ENCODE results near the gene SCO2.
"Not testable (repeated sequence)": the region's sequence is repeated elsewhere in the genome, so short reads cannot be mapped to it uniquely, and the experiment has no call there.

SCO2 gene

GRCh38 chr22:50546326-50547262, 21.2 kb upstream of the SCO2 start:
- in situ Hi-C loops (cut with MboI; ENCODE audit: low sequenced_read_pairs), result no loop called here
- Histone ChIP-seq H3K36me3 (replicated peaks) (no peaks in the 10 kb centered on the region), H3K4me1 (peaks cover 6% of the 10 kb centered on the region; the same call in 1 of the 2 replicates)

GRCh38 chr22:50545522-50546325, 20.3 kb upstream of the SCO2 start, which contains the start of gene KLHDC7B:
TSS of gene KLHDC7B (plus strand) at chr22:50545899. CDS start at chr22:50546244, 345 bp downstream.
- in situ Hi-C loops (cut with MboI; ENCODE audit: low sequenced_read_pairs), result no loop called here
- Histone ChIP-seq H3K36me3 (replicated peaks) (no peaks in the 10 kb centered on the region), H3K27me3 (ENCODE audit: low read depth) (no peaks in the 10 kb centered on the region), H3K4me3 (no peak within 1 kb of the TSS), H3K9me3 (no peaks in the 10 kb centered on the region), H3K4me1 (peaks cover 6% of the 10 kb centered on the region; the same call in 1 of the 2 replicates)
- DNase-seq (ENCODE audit: low spot score in 2 of 2), result no peak

More at GRCh38 chr22:50546326-50547262, 21.2 kb upstream of the SCO2 start:
- DNase-seq (ENCODE audit: low spot score in 2 of 2), result no peak
- Histone ChIP-seq H3K9me3 (no peaks in the 10 kb centered on the region; the same call in 1 of the 2 replicates), H3K4me3 (no peak overlapping the region), H3K27me3 (ENCODE audit: low read depth) (no peaks in the 10 kb centered on the region)

GRCh38 chr22:50544746-50545253, 19.4 kb upstream of the SCO2 start:
- Histone ChIP-seq H3K4me3 (no peak overlapping the region), H3K36me3 (replicated peaks) (no peaks in the 10 kb centered on the region), H3K9me3 (no peaks in the 10 kb centered on the region), H3K4me1 (peaks cover 6% of the 10 kb centered on the region; the same call in 1 of the 2 replicates), H3K27me3 (ENCODE audit: low read depth) (no peaks in the 10 kb centered on the region)
- in situ Hi-C loops (cut with MboI; ENCODE audit: low sequenced_read_pairs), result no loop called here
- DNase-seq (ENCODE audit: low spot score in 2 of 2), result no peak

GRCh38 chr22:50544078-50544745, 18.8 kb upstream of the SCO2 start:
- Histone ChIP-seq H3K9me3 (no peaks in the 10 kb centered on the region), H3K4me1 (peaks cover 6% of the 10 kb centered on the region; the same call in 1 of the 2 replicates), H3K27me3 (ENCODE audit: low read depth) (no peaks in the 10 kb centered on the region), H3K4me3 (peak overlapping the region; percentile 22), H3K36me3 (replicated peaks) (no peaks in the 10 kb centered on the region)
- DNase-seq (ENCODE audit: low spot score in 2 of 2), result peak; percentile 76 to 91
- in situ Hi-C loops (cut with MboI; ENCODE audit: low sequenced_read_pairs), result no loop called here

GRCh38 chr22:50542416-50542927, 17.1 kb upstream of the SCO2 start:
- H3K4me1 ChIP-seq, result peaks cover 6% of the 10 kb centered on the region; the same call in 1 of the 2 replicates
- DNase-seq (ENCODE audit: low spot score in 2 of 2), result no peak
- in situ Hi-C loops (cut with MboI; ENCODE audit: low sequenced_read_pairs), result no loop called here
- H3K27me3 ChIP-seq (ENCODE audit: low read depth), result no peaks in the 10 kb centered on the region
- no peak overlapping the region for H3K4me3 ChIP-seq
- H3K9me3 ChIP-seq, result no peaks in the 10 kb centered on the region
- no peaks in the 10 kb centered on the region for H3K36me3 ChIP-seq (replicated peaks)

- DNase-seq (ENCODE audit: low spot score in 2 of 2); H3K36me3 ChIP-seq (replicated peaks); H3K4me3 ChIP-seq; H3K27me3 ChIP-seq (ENCODE audit: low read depth); H3K4me1 ChIP-seq; in situ Hi-C loops (cut with MboI; ENCODE audit: low sequenced_read_pairs); H3K9me3 ChIP-seq: not testable (repeated sequence)
Observed at GRCh38 chr22:50541667-50542026, 16.2 kb upstream of the SCO2 start.

- Histone ChIP-seq H3K4me1 (peaks cover 6% of the 10 kb centered on the region; the same call in 1 of the 2 replicates), H3K9me3 (no peaks in the 10 kb centered on the region), H3K27me3 (ENCODE audit: low read depth) (no peaks in the 10 kb centered on the region), H3K36me3 (replicated peaks) (no peaks in the 10 kb centered on the region), H3K4me3 (no peak overlapping the region)
- in situ Hi-C loops (cut with MboI; ENCODE audit: low sequenced_read_pairs), result no loop called here
- no peak for DNase-seq (ENCODE audit: low spot score in 2 of 2)
Observed at GRCh38 chr22:50540381-50540780, 15.0 kb upstream of the SCO2 start.

- H3K27me3 ChIP-seq (ENCODE audit: low read depth), result no peaks in the 10 kb centered on the region
- H3K4me3 ChIP-seq, result no peak overlapping the region
- in situ Hi-C loops (cut with MboI; ENCODE audit: low sequenced_read_pairs), result no loop called here
- no peaks in the 10 kb centered on the region for H3K36me3 ChIP-seq (replicated peaks)
- H3K9me3 ChIP-seq, result no peaks in the 10 kb centered on the region
- H3K4me1 ChIP-seq, result no peaks in the 10 kb centered on the region
- no peak for DNase-seq (ENCODE audit: low spot score in 2 of 2)
Observed at GRCh38 chr22:50537765-50538164, 12.4 kb upstream of the SCO2 start.

GRCh38 chr22:50536226-50536625, 10.8 kb upstream of the SCO2 start:
- H3K9me3 ChIP-seq, result no peaks in the 10 kb centered on the region
- no peak overlapping the region for H3K4me3 ChIP-seq
- H3K4me1 ChIP-seq, result peaks cover 2% of the 10 kb centered on the region
- in situ Hi-C loops (cut with MboI; ENCODE audit: low sequenced_read_pairs), result no loop called here
- no peaks in the 10 kb centered on the region for H3K36me3 ChIP-seq (replicated peaks)
- DNase-seq (ENCODE audit: low spot score in 2 of 2), result no peak
- H3K27me3 ChIP-seq (ENCODE audit: low read depth), result no peaks in the 10 kb centered on the region

GRCh38 chr22:50535113-50535512, 9.7 kb upstream of the SCO2 start:
- in situ Hi-C loops (cut with MboI; ENCODE audit: low sequenced_read_pairs), result no loop called here
- no peaks in the 10 kb centered on the region for H3K9me3 ChIP-seq
- DNase-seq (ENCODE audit: low spot score in 2 of 2), result no peak
- no peaks in the 10 kb centered on the region for H3K36me3 ChIP-seq (replicated peaks)
- no peak overlapping the region for H3K4me3 ChIP-seq
- H3K4me1 ChIP-seq, result peaks cover 9% of the 10 kb centered on the region
- no peaks in the 10 kb centered on the region for H3K27me3 ChIP-seq (ENCODE audit: low read depth)

- H3K4me3 ChIP-seq; in situ Hi-C loops (cut with MboI; ENCODE audit: low sequenced_read_pairs); H3K27me3 ChIP-seq (ENCODE audit: low read depth); DNase-seq (ENCODE audit: low spot score in 2 of 2); H3K4me1 ChIP-seq; H3K9me3 ChIP-seq; H3K36me3 ChIP-seq (replicated peaks): not testable (repeated sequence)
Observed at GRCh38 chr22:50533856-50534711, 8.7 kb upstream of the SCO2 start.
